BLaER1 treated with 17β-estradiol and CSF1 and Interleukin-3, amounts not matched to agents 10 nM and 100 nM (cell line): ENCODE data around the gene SERINC5.
"Not testable (repeated sequence)": the region's sequence is repeated elsewhere in the genome, so short reads cannot be mapped to it uniquely, and the experiment has no call there.

Experiments
- H3K27ac ChIP-seq, 11 experiments: shearing (Covaris generic); formaldehyde crosslinking; 2 replicates each; pipeline ENCODE4 v1.8.1; 2022
- H3K27me3 ChIP-seq, 11 experiments: shearing (Covaris generic); formaldehyde crosslinking; 2 replicates each; pipeline ENCODE4 v1.8.1; 2022
- H3K36me3 ChIP-seq, 11 experiments: shearing (Covaris generic); formaldehyde crosslinking; 2 replicates each; pipeline ENCODE4 v1.8.1; 2022
- H3K4me1 ChIP-seq, 10 experiments: shearing (Covaris generic); formaldehyde crosslinking; 2 replicates each; pipeline ENCODE4 v1.8.1; 2022
- H3K4me2 ChIP-seq, 11 experiments: shearing (Covaris generic); formaldehyde crosslinking; 2 replicates each; pipeline ENCODE4 v1.8.1; 2022
- H3K4me3 ChIP-seq, 10 experiments: shearing (Covaris generic); formaldehyde crosslinking; 2 replicates each; pipeline ENCODE4 v1.8.1; 2022
- H3K9ac ChIP-seq, 11 experiments: shearing (Covaris generic); formaldehyde crosslinking; 2 replicates each; pipeline ENCODE4 v1.8.1; 2022
- H3K9me3 ChIP-seq, 11 experiments: shearing (Covaris generic); formaldehyde crosslinking; replicated peaks in 1 of 11; 2 replicates each; pipeline ENCODE4 v1.8.1; 2022
- H4K20me1 ChIP-seq, 11 experiments: shearing (Covaris generic); formaldehyde crosslinking; 2 replicates each; pipeline ENCODE4 v1.8.1; 2022
- Cebpa-rat ChIP-seq, 11 experiments: shearing (Covaris generic); IDR thresholded peaks; 2 replicates each; pipeline ENCODE4 v1.8.1; 2022

The SERINC5 gene

DNA sequence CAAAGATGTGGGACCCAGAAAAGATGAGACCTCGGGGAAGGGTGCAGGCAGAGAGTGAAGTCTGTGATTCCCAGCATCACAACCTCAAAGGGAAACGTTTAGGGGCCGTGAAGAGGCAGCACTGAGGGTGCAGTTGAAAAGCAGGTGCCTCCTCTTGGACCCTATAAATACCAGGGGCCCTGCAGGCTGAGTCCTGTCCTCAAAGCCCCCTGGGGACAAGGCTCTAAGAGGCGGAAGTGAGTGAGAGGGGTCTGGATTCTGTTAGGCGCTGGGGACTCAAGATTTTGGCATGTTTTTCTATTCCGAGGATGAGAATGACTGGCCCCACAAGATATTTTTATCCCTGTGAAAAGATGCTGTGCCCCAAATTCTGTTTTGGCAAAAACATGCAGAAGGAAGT is 112.9 kb downstream of the SERINC5 start:
- no peak for TF ChIP-seq Cebpa-rat (IDR thresholded peaks at IDR 0.05)
- Histone ChIP-seq H3K4me3 (peak overlapping the region in 7 of 10 experiments; percentile 44 to 66 (median 56); a peak in 12 of 20 replicates), H3K9ac (peak overlapping the region; percentile 31 to 86 (median 83); a peak in 21 of 22 replicates), H3K4me2 (peak overlapping the region; percentile 79 to 95 (median 90)), H3K9me3 (no peaks in the 10 kb centered on the region), H3K4me1 (peaks cover 97 to 100% (median 100%) of the 10 kb centered on the region in 10 experiments), H3K27ac (peak overlapping the region; percentile 53 to 99 (median 95); a peak in 21 of 22 replicates), H3K36me3 (peaks cover 4 to 74% (median 52%) of the 10 kb centered on the region in 11 experiments; a peak in 20 of 22 replicates), H4K20me1 (no peaks in the 10 kb centered on the region), H3K27me3 (no peaks in the 10 kb centered on the region)

DNA sequence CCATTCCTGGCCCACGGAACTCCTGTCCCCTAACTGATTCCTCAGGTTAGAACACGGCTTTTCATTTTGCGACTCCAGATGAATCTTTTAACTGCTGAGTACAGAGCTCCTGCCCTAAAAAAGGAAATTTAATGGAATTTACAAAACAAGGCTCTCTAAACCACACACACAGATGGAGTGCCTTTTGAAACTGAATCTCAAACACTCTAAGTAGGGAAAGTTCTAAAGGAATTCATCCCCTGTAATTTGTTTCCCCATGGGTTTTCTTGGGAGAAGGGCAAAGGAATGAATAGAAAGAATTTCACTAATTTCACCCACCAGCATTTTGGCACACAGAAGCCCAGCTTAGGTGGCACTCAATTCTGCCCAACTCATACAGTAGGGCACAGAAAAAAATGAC is 114.2 kb downstream of the SERINC5 start:
- peak overlapping the region; percentile 80 to 99 (median 95) for H3K27ac ChIP-seq
- no peaks in the 10 kb centered on the region for H4K20me1 ChIP-seq
- no peaks in the 10 kb centered on the region for H3K27me3 ChIP-seq
- no peaks in the 10 kb centered on the region for H3K9me3 ChIP-seq
- peaks cover 0 to 64% (median 43%) of the 10 kb centered on the region in 11 experiments; a peak in 19 of 22 replicates for H3K36me3 ChIP-seq
- H3K9ac ChIP-seq: peak overlapping the region; percentile 77 to 86 (median 83)
- peaks cover 97 to 100% (median 100%) of the 10 kb centered on the region in 10 experiments for H3K4me1 ChIP-seq
- TF ChIP-seq Cebpa-rat (IDR thresholded peaks at IDR 0.05): no peak
- peak overlapping the region in 5 of 10 experiments; percentile 5 to 35 (median 23); a peak in 7 of 20 replicates for H3K4me3 ChIP-seq
- peak overlapping the region; percentile 79 to 95 (median 90) for H3K4me2 ChIP-seq

DNA sequence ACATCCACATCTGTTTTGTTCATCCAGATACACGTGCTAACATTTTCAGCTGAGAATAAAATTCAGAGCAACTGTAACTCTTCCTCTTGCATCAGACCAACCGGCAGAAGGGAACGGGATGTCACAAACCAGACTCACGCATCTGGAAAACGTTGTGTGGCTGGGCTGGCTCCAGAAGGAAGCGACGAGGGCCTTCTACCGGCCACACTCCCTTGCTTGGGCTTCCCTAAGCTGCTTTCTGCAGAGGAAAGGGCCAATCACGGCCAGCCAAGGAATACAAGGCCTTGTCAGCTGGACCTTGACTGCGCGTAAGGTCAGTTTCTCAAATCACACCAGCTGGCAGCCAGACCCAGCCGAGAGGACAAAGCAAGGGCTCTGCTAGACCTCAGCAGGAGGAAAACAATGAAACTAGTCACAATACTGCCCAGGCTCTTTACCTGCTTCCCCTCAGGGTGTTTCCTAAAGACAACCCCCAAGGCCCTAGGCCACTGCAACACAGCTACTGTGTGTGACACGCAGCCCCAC is 114.6 kb downstream of the SERINC5 start:
- peak in 9 of 11 experiments; percentile 59 to 92 (median 83); a peak in 17 of 22 replicates for TF ChIP-seq Cebpa-rat (IDR thresholded peaks at IDR 0.05)
- Histone ChIP-seq H3K4me3 (peak overlapping the region in 4 of 10 experiments; percentile 5 to 35 (median 26); a peak in 5 of 20 replicates), H4K20me1 (no peaks in the 10 kb centered on the region), H3K9ac (peak overlapping the region; percentile 77 to 86 (median 83)), H3K9me3 (no peaks in the 10 kb centered on the region), H3K4me2 (peak overlapping the region; percentile 79 to 95 (median 90)), H3K4me1 (peaks cover 95 to 100% (median 100%) of the 10 kb centered on the region in 10 experiments), H3K36me3 (peaks cover 0 to 61% (median 40%) of the 10 kb centered on the region in 11 experiments; a peak in 19 of 22 replicates), H3K27me3 (no peaks in the 10 kb centered on the region), H3K27ac (peak overlapping the region; percentile 80 to 99 (median 95))

DNA sequence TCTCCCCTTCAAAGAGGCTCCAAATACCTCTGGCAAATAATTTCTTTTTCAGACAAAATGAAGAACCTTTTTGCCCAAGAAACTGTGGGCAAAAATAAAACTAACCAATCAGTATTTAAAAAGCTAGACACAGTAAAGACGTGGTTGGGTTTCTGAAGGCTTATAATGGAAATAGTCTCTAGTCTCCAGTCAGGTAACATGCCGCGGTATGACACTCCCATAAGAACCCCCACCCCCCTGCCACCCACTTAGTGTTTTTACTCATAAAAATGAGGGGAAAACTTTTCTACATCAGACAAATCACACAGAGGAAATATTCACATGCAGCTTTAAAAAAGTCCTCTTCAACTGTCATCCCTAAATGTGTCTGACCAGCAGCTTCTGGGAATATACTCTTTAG is 115.4 kb downstream of the SERINC5 start:
- Histone ChIP-seq H3K4me3 (no peak overlapping the region), H3K9ac (peak overlapping the region; percentile 36 to 86 (median 83); a peak in 20 of 22 replicates), H3K27ac (peak overlapping the region; percentile 80 to 99 (median 95)), H3K36me3 (peaks cover 0 to 54% (median 33%) of the 10 kb centered on the region in 11 experiments; a peak in 19 of 22 replicates), H3K9me3 (no peaks in the 10 kb centered on the region), H4K20me1 (no peaks in the 10 kb centered on the region), H3K27me3 (no peaks in the 10 kb centered on the region), H3K4me1 (peaks cover 94 to 100% (median 100%) of the 10 kb centered on the region in 10 experiments), H3K4me2 (peak overlapping the region; percentile 79 to 95 (median 90))
- no peak for TF ChIP-seq Cebpa-rat (IDR thresholded peaks at IDR 0.05)

- TF ChIP-seq Cebpa-rat (IDR thresholded peaks at IDR 0.05): no peak
- H3K9ac ChIP-seq: peak overlapping the region in 10 of 11 experiments; percentile 24 to 86 (median 83); a peak in 18 of 22 replicates
- no peaks in the 10 kb centered on the region for H3K9me3 ChIP-seq
- H3K4me2 ChIP-seq: peak overlapping the region; percentile 79 to 95 (median 90)
- H3K4me1 ChIP-seq: peaks cover 96 to 100% (median 100%) of the 10 kb centered on the region in 10 experiments
- H3K4me3 ChIP-seq: no peak overlapping the region
- H4K20me1 ChIP-seq: no peaks in the 10 kb centered on the region
- H3K27ac ChIP-seq: peak overlapping the region; percentile 43 to 99 (median 95); a peak in 21 of 22 replicates
- H3K36me3 ChIP-seq: peaks cover 0 to 44% (median 24%) of the 10 kb centered on the region in 11 experiments; a peak in 19 of 22 replicates
- H3K27me3 ChIP-seq: no peaks in the 10 kb centered on the region
Observed at GRCh38 chr5:80139466-80139972, 116.3 kb downstream of the SERINC5 start.

GRCh38 chr5:80138486-80138885 is 117.4 kb downstream of the SERINC5 start:
- Histone ChIP-seq H3K27ac (peak overlapping the region in 10 of 11 experiments; percentile 90 to 99 (median 96); a peak in 20 of 22 replicates), H3K9ac (peak overlapping the region in 9 of 11 experiments; percentile 43 to 84 (median 82); a peak in 16 of 22 replicates), H3K4me2 (peak overlapping the region; percentile 76 to 92 (median 90)), H4K20me1 (no peaks in the 10 kb centered on the region), H3K4me1 (peaks cover 96 to 100% (median 100%) of the 10 kb centered on the region in 10 experiments), H3K36me3 (peaks cover 0 to 45% (median 19%) of the 10 kb centered on the region in 11 experiments; a peak in 15 of 22 replicates), H3K4me3 (no peak overlapping the region), H3K27me3 (no peaks in the 10 kb centered on the region), H3K9me3 (peaks cover 0 to 5% (median 0%) of the 10 kb centered on the region in 11 experiments; a peak in 4 of 22 replicates)
- TF ChIP-seq Cebpa-rat (IDR thresholded peaks at IDR 0.05): no peak

- Histone ChIP-seq H3K36me3 (peaks cover 0 to 40% (median 21%) of the 10 kb centered on the region in 11 experiments; a peak in 14 of 22 replicates), H3K9ac (peak overlapping the region; percentile 54 to 84 (median 81); a peak in 21 of 22 replicates), H3K9me3 (peaks cover 3 to 22% (median 14%) of the 10 kb centered on the region in 11 experiments; a peak in 19 of 22 replicates), H3K4me1 (peaks cover 87 to 94% (median 91%) of the 10 kb centered on the region in 10 experiments), H3K4me2 (peak overlapping the region; percentile 76 to 92 (median 90)), H3K4me3 (peak overlapping the region; percentile 7 to 45 (median 22); a peak in 12 of 20 replicates), H3K27ac (peak overlapping the region; percentile 70 to 99 (median 96); a peak in 21 of 22 replicates)
- H3K27me3 ChIP-seq, H4K20me1 ChIP-seq: not testable (repeated sequence)
Observed at GRCh38 chr5:80136798-80137197, 119.0 kb downstream of the SERINC5 start.

DNA sequence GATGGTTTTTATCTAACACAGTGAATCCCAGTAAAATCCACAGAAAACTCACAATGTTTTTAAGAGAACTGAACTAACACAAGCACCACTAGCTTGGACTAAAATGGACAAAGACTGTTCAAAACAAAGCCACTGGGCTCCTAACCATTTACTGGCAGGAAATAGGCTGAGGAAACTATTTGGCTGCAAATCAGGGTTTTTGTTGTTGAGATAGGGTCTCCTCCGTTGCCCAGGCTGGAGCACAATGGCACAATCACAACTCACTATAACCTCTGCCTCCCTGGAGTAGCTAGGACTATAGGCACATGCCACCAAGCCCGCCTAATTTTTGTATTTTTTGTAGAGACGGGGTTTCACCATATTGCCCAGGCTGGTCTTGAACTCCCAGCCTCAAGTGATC is 121.0 kb downstream of the SERINC5 start:
- H3K4me3 ChIP-seq: no peak overlapping the region
- H3K4me2 ChIP-seq: peak overlapping the region; percentile 76 to 92 (median 90)
- no peak for TF ChIP-seq Cebpa-rat (IDR thresholded peaks at IDR 0.05)
- peak overlapping the region; percentile 36 to 84 (median 81); a peak in 21 of 22 replicates for H3K9ac ChIP-seq
- H3K27ac ChIP-seq: peak overlapping the region; percentile 70 to 99 (median 96); a peak in 21 of 22 replicates
- peaks cover 15 to 37% (median 29%) of the 10 kb centered on the region in 11 experiments for H3K9me3 ChIP-seq
- no peaks in the 10 kb centered on the region for H3K27me3 ChIP-seq
- H3K36me3 ChIP-seq: peaks cover 0 to 49% (median 25%) of the 10 kb centered on the region in 11 experiments; a peak in 17 of 22 replicates
- H3K4me1 ChIP-seq: peaks cover 68 to 80% (median 71%) of the 10 kb centered on the region in 10 experiments
- H4K20me1 ChIP-seq: no peaks in the 10 kb centered on the region
